Bronchial epithelial cell (primary cell): ENCODE data around the gene TRAPPC2L. TPM values are rescaled to one million over a fixed set of nuclear protein-coding genes. Genes with fewer than 3 reads are reported as not detected.

ENCODE experiments used
- DNase-seq: peaks from one replicate; pipeline ENCODE4 v3.0.0-alpha.2; 2010; ENCODE audit warnings: low read depth
- FAIRE-seq: peaks from 2 replicates; lab custom pipeline; 2011; peaks lifted over from hg19 to GRCh38; lab: Jason Lieb, UNC
- H3K27me3 ChIP-seq: 2 replicates; pipeline ENCODE4 v1.5.1; 2011; ENCODE audit warnings: low read length; ENCODE audit not compliant: control insufficient read depth, insufficient read depth
- H3K36me3 ChIP-seq: 2 replicates; pipeline ENCODE4 v1.5.1; 2011; ENCODE audit warnings: low read length; ENCODE audit not compliant: control insufficient read depth, insufficient read depth
- H3K4me3 ChIP-seq: 2 replicates; pipeline ENCODE4 v1.5.1; 2011; ENCODE audit warnings: mild to moderate bottlenecking, low read depth, low read length, control low read depth
- CTCF ChIP-seq: IDR thresholded peaks from 2 replicates; pipeline ENCODE4 v1.5.1; 2011; ENCODE audit warnings: mild to moderate bottlenecking, moderate library complexity, low read length, control low read depth, inconsistent platforms; ENCODE audit not compliant: insufficient read depth, severe bottlenecking
- total RNA-seq: library from RNA; depleted of rRNA; stranded (reverse); fragments of >200 nt; gene quantifications from 2 replicates; pipeline ENCODE4 v1.2.1, GENCODE V29; 2014

TRAPPC2L gene
- 47.5 and 65.0 TPM in 2 replicates for total RNA-seq

GRCh38 chr16:88856828-88857727 is at the start of gene TRAPPC2L, which contains the start of gene GALNS:
TSS of gene TRAPPC2L (plus strand) at chr16:88857127. CDS start at chr16:88857151, 24 bp downstream.
TSS of gene GALNS (minus strand) at chr16:88856947. CDS start at chr16:88856877, 70 bp downstream.
- H3K27me3 ChIP-seq, result no peaks in the 10 kb centered on the region
- H3K36me3 ChIP-seq, result peaks cover 17% of the 10 kb centered on the region
- FAIRE-seq (no peak), DNase-seq (peak; percentile 75)
- TF ChIP-seq CTCF, result no peak
- peak within 1 kb of the TSS; percentile 99 for H3K4me3 ChIP-seq

DNA sequence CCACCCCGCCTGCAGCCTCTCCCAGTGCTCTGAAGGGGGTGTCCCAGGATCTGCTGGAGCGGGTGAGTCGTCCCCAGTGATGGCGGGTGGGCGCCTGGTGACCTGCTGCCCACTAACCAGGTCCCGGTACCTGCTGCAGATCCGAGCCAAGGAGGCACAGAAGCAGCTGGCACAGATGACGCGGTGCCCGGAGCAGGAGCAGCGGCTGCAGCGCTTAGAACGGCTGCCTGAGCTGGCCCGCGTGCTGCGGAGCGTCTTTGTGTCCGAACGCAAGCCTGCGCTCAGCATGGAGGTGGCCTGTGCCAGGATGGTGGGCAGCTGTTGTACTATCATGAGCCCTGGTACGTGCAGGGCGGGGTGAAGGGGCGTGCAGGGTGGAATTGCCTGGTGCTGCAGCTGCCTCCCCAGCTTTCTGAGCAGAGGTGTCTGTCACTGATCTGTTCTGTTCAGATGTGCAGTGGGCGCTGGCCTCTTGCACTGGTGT is 49.7 kb upstream of the TRAPPC2L start:
- TF ChIP-seq CTCF, result no peak
- Histone ChIP-seq H3K4me3 (no peak overlapping the region), H3K27me3 (no peaks in the 10 kb centered on the region), H3K36me3 (peaks cover 12% of the 10 kb centered on the region)
- FAIRE-seq (no peak), DNase-seq (no peak)

- Histone ChIP-seq H3K36me3 (peaks cover 12% of the 10 kb centered on the region), H3K27me3 (no peaks in the 10 kb centered on the region), H3K4me3 (no peak overlapping the region)
- DNase-seq (no peak), FAIRE-seq (no peak)
- no peak for TF ChIP-seq CTCF
Observed at GRCh38 chr16:88807626-88808453, 49.1 kb upstream of the TRAPPC2L start.

DNA sequence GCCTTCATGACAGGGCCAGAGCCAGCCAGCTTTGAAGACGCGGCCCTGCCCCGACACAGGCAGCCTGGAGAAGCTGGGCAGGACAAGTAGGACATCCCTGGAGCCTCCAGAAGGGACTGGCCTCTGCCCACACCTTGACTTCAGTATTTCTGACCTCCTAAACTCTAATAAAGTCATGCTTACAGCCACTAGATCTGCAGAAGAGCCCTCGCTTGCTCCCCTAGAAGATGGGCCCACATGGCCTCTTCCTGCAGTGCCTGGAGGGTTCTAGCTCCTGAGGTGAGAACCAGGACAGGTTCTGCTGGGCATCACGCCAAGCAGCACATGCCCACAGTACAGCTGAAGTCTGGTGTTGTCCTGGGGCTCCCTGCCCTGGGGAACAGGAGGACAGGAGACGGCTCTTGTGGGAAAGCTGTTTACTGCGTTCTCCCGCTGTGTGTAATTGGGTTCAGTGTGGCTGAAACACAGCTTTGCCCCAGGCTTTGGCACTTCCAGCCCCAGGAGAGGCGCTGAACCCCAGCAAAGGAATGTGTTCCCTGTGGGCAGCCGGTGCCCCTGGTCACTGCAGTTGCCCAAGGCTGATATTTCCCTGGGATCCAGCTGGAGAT is 47.8 kb upstream of the TRAPPC2L start:
- DNase-seq (no peak), FAIRE-seq (no peak)
- Histone ChIP-seq H3K4me3 (no peak overlapping the region), H3K36me3 (peaks cover 12% of the 10 kb centered on the region), H3K27me3 (no peaks in the 10 kb centered on the region)
- TF ChIP-seq CTCF, result no peak

- DNase-seq, result no peak
- no peak overlapping the region for H3K4me3 ChIP-seq
Observed at GRCh38 chr16:88809676-88810165, 47.2 kb upstream of the TRAPPC2L start.

More at GRCh38 chr16:88809676-88810165, 47.2 kb upstream of the TRAPPC2L start:
- TF ChIP-seq CTCF, result no peak
- no peaks in the 10 kb centered on the region for H3K27me3 ChIP-seq
- H3K36me3 ChIP-seq, result peaks cover 12% of the 10 kb centered on the region
- no peak for FAIRE-seq
